ENCODE results near the gene ALOX12.

- TF ChIP-seq EP300 (IDR thresholded peaks at IDR 0.05; ENCODE audit: borderline replicate concordance) (no peak), CREB1 (IDR thresholded peaks at IDR 0.05; ENCODE audit: low read depth) (no peak), RAD21 (IDR thresholded peaks at IDR 0.05; ENCODE audit: low read depth) (no peak), ZBTB7A (IDR thresholded peaks at IDR 0.05; ENCODE audit: low read depth) (no peak), REST (IDR thresholded peaks at IDR 0.05; ENCODE audit: low read depth) (no peak), EGR1 (IDR thresholded peaks at IDR 0.05) (no peak), TAF1 (IDR thresholded peaks at IDR 0.05; ENCODE audit: low read depth) (no peak), CEBPB (IDR thresholded peaks at IDR 0.05) (no peak), YY1 (IDR thresholded peaks at IDR 0.05; ENCODE audit: low read depth) (no peak), MAX (IDR thresholded peaks at IDR 0.05) (no peak), FOXM1 (IDR thresholded peaks at IDR 0.05; ENCODE audit: borderline replicate concordance, low read depth) (no peak)
These were observed 7.9 kb downstream of the ALOX12 start for GRCh38 chr17:7003745-7004144.
